CD4-positive, alpha-beta T cell treated with Interleukin-10 for 1 hour (primary cell): Measurements from ENCODE around the gene PRKG1.
"Not testable (repeated sequence)": the region's sequence is repeated elsewhere in the genome, so short reads cannot be mapped to it uniquely, and the experiment has no call there.

Experiments
- DNase-seq: peaks from one replicate; pipeline ENCODE4 v3.0.0-alpha.2; 2020

The PRKG1 gene

GRCh38 chr10:51178634-51179033, 104.3 kb downstream of the PRKG1 start:
- DNase-seq, result no peak

- DNase-seq, result no peak
These were observed 105.9 kb downstream of the PRKG1 start for GRCh38 chr10:51180141-51180540.

- no peak for DNase-seq
These were observed 109.5 kb downstream of the PRKG1 start for GRCh38 chr10:51183783-51184182.

- no peak for DNase-seq
These were observed 112.1 kb downstream of the PRKG1 start for GRCh38 chr10:51186361-51186760.

- no peak for DNase-seq
These were observed 113.7 kb downstream of the PRKG1 start for GRCh38 chr10:51188008-51188407.

GRCh38 chr10:51188866-51189265, 114.6 kb downstream of the PRKG1 start:
- no peak for DNase-seq

GRCh38 chr10:51196508-51197175, 122.4 kb downstream of the PRKG1 start:
- DNase-seq, result no peak

- DNase-seq, result no peak
These were observed 123.9 kb downstream of the PRKG1 start for GRCh38 chr10:51198170-51198569.

GRCh38 chr10:51201947-51202346, 127.7 kb downstream of the PRKG1 start:
- DNase-seq, result no peak

GRCh38 chr10:51203359-51203758, 129.1 kb downstream of the PRKG1 start:
- no peak for DNase-seq

GRCh38 chr10:51204066-51204465, 129.8 kb downstream of the PRKG1 start:
- no peak for DNase-seq

- DNase-seq, result no peak
These were observed 130.4 kb downstream of the PRKG1 start for GRCh38 chr10:51204701-51205100.

- DNase-seq, result no peak
These were observed 132.2 kb downstream of the PRKG1 start for GRCh38 chr10:51206500-51206899.

GRCh38 chr10:51212937-51213336, 138.7 kb downstream of the PRKG1 start:
- DNase-seq, result not testable (repeated sequence)

- DNase-seq, result no peak
These were observed 140.2 kb downstream of the PRKG1 start for GRCh38 chr10:51214207-51215196.

GRCh38 chr10:51215951-51216834, 141.9 kb downstream of the PRKG1 start:
- no peak for DNase-seq

- DNase-seq, result no peak
These were observed 143.2 kb downstream of the PRKG1 start for GRCh38 chr10:51217505-51217904.

GRCh38 chr10:51224671-51225161, 150.4 kb downstream of the PRKG1 start:
- no peak for DNase-seq

- DNase-seq, result no peak
These were observed 153.8 kb downstream of the PRKG1 start for GRCh38 chr10:51227897-51228713.

GRCh38 chr10:51228714-51229100, 154.4 kb downstream of the PRKG1 start:
- DNase-seq, result no peak

GRCh38 chr10:51230887-51231585, 156.7 kb downstream of the PRKG1 start:
- DNase-seq, result no peak
